K562 (cell line): Measurements from ENCODE around the gene SAMD11. TPM values are rescaled to one million over a fixed set of nuclear protein-coding genes. Genes with fewer than 3 reads are reported as not detected.

ENCODE experiments used
- ADNP ChIP-seq: fragments of 200-800 bp; sonication (Bioruptor generic); IDR thresholded peaks from 2 replicates; pipeline ENCODE4 v1.6.1; 2016; ENCODE audit warnings: missing genetic modification characterization, missing compliant biosample characterization
- BCL6 ChIP-seq: fragments of 250-450 bp; sonication (Bioruptor Pico); IDR thresholded peaks from 2 replicates; pipeline ENCODE4 v1.4.0; 2020
- BRF1 ChIP-seq: IDR thresholded peaks from 3 replicates; pipeline ENCODE4 v1.6.1; 2011; ENCODE audit warnings: borderline replicate concordance, mild to moderate bottlenecking; ENCODE audit not compliant: insufficient read length; ENCODE audit errors: extremely low read depth
- CC2D1A ChIP-seq: fragments of 450-650 bp; IDR thresholded peaks from 2 replicates; pipeline ENCODE4 v1.6.1; 2017; ENCODE audit warnings: mild to moderate bottlenecking
- EHMT2 ChIP-seq: fragments of 450-650 bp; IDR thresholded peaks from 2 replicates; pipeline ENCODE4 v1.6.1; 2018; ENCODE audit warnings: antibody characterized with exemption
- FOXM1 ChIP-seq, 2 experiments: fragments of 450-650 bp in 1 of 2; sonication (generic) in 1 of 2; formaldehyde crosslinking in 1 of 2; IDR thresholded peaks; 2 replicates each; pipeline versions ENCODE4 v1.6.1 to v1.9.0; 2017 to 2022; ENCODE audit warnings: low read depth in 2 of 2, mild to moderate bottlenecking in 2 of 2, missing genetic modification reagents in 1 of 2, moderate library complexity in 1 of 2
- FOXP1 ChIP-seq: sonication (generic); formaldehyde crosslinking; IDR thresholded peaks from 2 replicates; pipeline ENCODE4 v1.8.0; 2022; ENCODE audit warnings: mild to moderate bottlenecking, missing genetic modification reagents
- GTF2A2 ChIP-seq: IDR thresholded peaks from 2 replicates; pipeline ENCODE4 v1.6.1; 2016; ENCODE audit warnings: mild to moderate bottlenecking, missing genetic modification characterization, missing compliant biosample characterization
- HDAC1 ChIP-seq, 2 experiments: fragments of 450-650 bp; IDR thresholded peaks; 2 replicates each; pipeline ENCODE4 v1.6.1; 2016 to 2017; ENCODE audit warnings: inconsistent platforms in 1 of 2, mild to moderate bottlenecking in 1 of 2, moderate library complexity in 1 of 2
- KLF13 ChIP-seq: fragments of 450-650 bp; IDR thresholded peaks from 2 replicates; pipeline ENCODE4 v1.6.1; 2016; ENCODE audit warnings: missing genetic modification characterization, low read depth, mild to moderate bottlenecking, missing compliant biosample characterization, moderate library complexity, borderline replicate concordance
- KLF6 ChIP-seq: fragments of 250-450 bp; sonication (Bioruptor Pico); IDR thresholded peaks from 2 replicates; pipeline ENCODE4 v1.4.0; 2020; ENCODE audit warnings: mild to moderate bottlenecking, moderate library complexity, borderline replicate concordance
- MAZ ChIP-seq, 2 experiments: fragments of 450-650 bp in 1 of 2; sonication (generic) in 1 of 2; formaldehyde crosslinking; IDR thresholded peaks in 1 of 2; conservative IDR thresholded peaks in 1 of 2; 2 replicates each; pipeline versions ENCODE4 v1.4.0 to v1.5.0; 2020; ENCODE audit warnings: mild to moderate bottlenecking in 1 of 2, missing genetic modification reagents in 1 of 2
- MEF2D ChIP-seq: conservative IDR thresholded peaks from 2 replicates; pipeline ENCODE4 v1.6.1; 2016; ENCODE audit warnings: low read depth, missing genetic modification characterization, missing compliant biosample characterization
- MIER1 ChIP-seq: fragments of 450-650 bp; IDR thresholded peaks from 2 replicates; pipeline ENCODE4 v1.6.1; 2016; ENCODE audit warnings: antibody characterized with exemption, mild to moderate bottlenecking, low read depth
- NCOA2 ChIP-seq, 2 experiments: fragments of 450-650 bp; IDR thresholded peaks; 2 replicates each; pipeline ENCODE4 v1.6.1; 2018; ENCODE audit warnings: mild to moderate bottlenecking in 2 of 2, moderate library complexity in 1 of 2; ENCODE audit not compliant: partially characterized antibody in 2 of 2
- POLR3G ChIP-seq: IDR thresholded peaks from 2 replicates; pipeline ENCODE4 v1.6.1; 2011; ENCODE audit not compliant: insufficient read length, insufficient replicate concordance; ENCODE audit errors: extremely low read depth
- PTBP1 ChIP-seq: fragments of 200-400 bp; formaldehyde crosslinking; IDR thresholded peaks from 2 replicates; pipeline ENCODE4 v1.6.1; 2017; ENCODE audit warnings: low read depth, low read length
- TBL1XR1 ChIP-seq, 2 experiments: IDR thresholded peaks; 2 replicates each; pipeline ENCODE4 v1.6.1; 2012; ENCODE audit warnings: improper control_type of control experiment in 2 of 2, low read length in 2 of 2, mild to moderate bottlenecking in 1 of 2
- TOE1 ChIP-seq, 2 experiments: fragments of 450-650 bp in 1 of 2; sonication (generic) in 1 of 2; formaldehyde crosslinking in 1 of 2; IDR thresholded peaks; 2 replicates each; pipeline versions ENCODE4 v1.7.1 to v1.8.0; 2016 to 2022; ENCODE audit warnings: borderline replicate concordance in 2 of 2, mild to moderate bottlenecking in 2 of 2, antibody characterized with exemption in 1 of 2, inconsistent platforms in 1 of 2, low read depth in 1 of 2, missing genetic modification reagents in 1 of 2, moderate library complexity in 1 of 2
- ZBTB9 ChIP-seq: fragments of 450-650 bp; formaldehyde crosslinking; IDR thresholded peaks from 2 replicates; pipeline ENCODE4 v1.4.0; 2020; ENCODE audit warnings: mild to moderate bottlenecking, moderate library complexity
- ZNF668 ChIP-seq: fragments of 250-450 bp; sonication (Bioruptor Pico); IDR thresholded peaks from 2 replicates; pipeline ENCODE4 v1.8.0; 2022; ENCODE audit warnings: mild to moderate bottlenecking, inconsistent platforms
- polyA plus RNA-seq, 8 experiments: library from polyadenylated mRNA; depleted of rRNA in 4 of 8; stranded (reverse) in 5 of 8; unstranded in 3 of 8; fragments of >200 nt; fragmentation: Nextera tagmentation in 2 of 8; fragmentation: Illumina TruSeq in 1 of 8; extraction: Ambion mirVana in 2 of 8; extraction: Trizol in 1 of 8; gene quantifications; 2 replicates each; pipeline versions ENCODE4 v1.2.1 to v1.2.3, GENCODE V29; 2011 to 2014; ENCODE audit warnings: inconsistent platforms in 1 of 8, missing spikeins in 1 of 8
- total RNA-seq, 7 experiments: library from RNA; depleted of rRNA in 6 of 7; stranded (reverse); fragments of >200 nt in 6 of 7; fragmentation: Illumina TruSeq in 2 of 7; extraction: Trizol in 2 of 7; gene quantifications; 2 replicates each; pipeline versions ENCODE4 v1.2.1 to v1.2.3, GENCODE V29; 2011 to 2021; ENCODE audit warnings: low replicate concordance in 1 of 7
- TF ChIP-seq, protein P1 (sequence below): fragments of 150-350 bp; IDR thresholded peaks from 2 replicates; pipeline ENCODE4 v1.6.1; 2014; ENCODE audit warnings: low read depth, mild to moderate bottlenecking, low read length, borderline replicate concordance

Gene SAMD11
- total and polyA plus RNA-seq, 9 of the 15 experiments (the other 6 are each of a cell fraction or from before 2014, with no cell fraction given) = 0.07 to 0.82 (median 0.11) TPM; not detected in 2

- TF ChIP-seq ADNP (tag) = no peak
- TF ChIP-seq KLF13 (tag) = no peak
- TF ChIP-seq TOE1 (IDR thresholded peaks at IDR 0.05; ENCODE audit: borderline replicate concordance) = peak; percentile 67
- no peak for TF ChIP-seq TOE1 (CRISPR knock-in tag; IDR thresholded peaks at IDR 0.05; ENCODE audit: borderline replicate concordance, low read depth)
- TF ChIP-seq CC2D1A = no peak
- TF ChIP-seq FOXM1 (IDR thresholded peaks at IDR 0.05; ENCODE audit: low read depth) = no peak
- TF ChIP-seq FOXM1 (CRISPR knock-in tag; IDR thresholded peaks at IDR 0.05; ENCODE audit: low read depth) = 0 out of 2 replicates have a peak, but pooled peaks have one; percentile 16
- peak; percentile 42; the same call in 1 of the 2 replicates for TF ChIP-seq ZBTB9 (CRISPR knock-in tag)
- TF ChIP-seq BCL6 (CRISPR knock-in tag) = no peak
- TF ChIP-seq ZNF668 (CRISPR knock-in tag) = no peak
- peak; percentile 95 for TF ChIP-seq PTBP1
- TF ChIP-seq, protein P1, sequence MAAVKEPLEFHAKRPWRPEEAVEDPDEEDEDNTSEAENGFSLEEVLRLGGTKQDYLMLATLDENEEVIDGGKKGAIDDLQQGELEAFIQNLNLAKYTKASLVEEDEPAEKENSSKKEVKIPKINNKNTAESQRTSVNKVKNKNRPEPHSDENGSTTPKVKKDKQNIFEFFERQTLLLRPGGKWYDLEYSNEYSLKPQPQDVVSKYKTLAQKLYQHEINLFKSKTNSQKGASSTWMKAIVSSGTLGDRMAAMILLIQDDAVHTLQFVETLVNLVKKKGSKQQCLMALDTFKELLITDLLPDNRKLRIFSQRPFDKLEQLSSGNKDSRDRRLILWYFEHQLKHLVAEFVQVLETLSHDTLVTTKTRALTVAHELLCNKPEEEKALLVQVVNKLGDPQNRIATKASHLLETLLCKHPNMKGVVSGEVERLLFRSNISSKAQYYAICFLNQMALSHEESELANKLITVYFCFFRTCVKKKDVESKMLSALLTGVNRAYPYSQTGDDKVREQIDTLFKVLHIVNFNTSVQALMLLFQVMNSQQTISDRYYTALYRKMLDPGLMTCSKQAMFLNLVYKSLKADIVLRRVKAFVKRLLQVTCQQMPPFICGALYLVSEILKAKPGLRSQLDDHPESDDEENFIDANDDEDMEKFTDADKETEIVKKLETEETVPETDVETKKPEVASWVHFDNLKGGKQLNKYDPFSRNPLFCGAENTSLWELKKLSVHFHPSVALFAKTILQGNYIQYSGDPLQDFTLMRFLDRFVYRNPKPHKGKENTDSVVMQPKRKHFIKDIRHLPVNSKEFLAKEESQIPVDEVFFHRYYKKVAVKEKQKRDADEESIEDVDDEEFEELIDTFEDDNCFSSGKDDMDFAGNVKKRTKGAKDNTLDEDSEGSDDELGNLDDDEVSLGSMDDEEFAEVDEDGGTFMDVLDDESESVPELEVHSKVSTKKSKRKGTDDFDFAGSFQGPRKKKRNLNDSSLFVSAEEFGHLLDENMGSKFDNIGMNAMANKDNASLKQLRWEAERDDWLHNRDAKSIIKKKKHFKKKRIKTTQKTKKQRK = no peak
- peak; percentile 97 to 98 for TF ChIP-seq MAZ (CRISPR knock-in tag; conservative IDR thresholded peaks at IDR 0.05 in 1 of 2, IDR thresholded peaks at IDR 0.05 in 1 of 2)
- no peak for TF ChIP-seq EHMT2
- no peak for TF ChIP-seq POLR3G
- no peak for TF ChIP-seq MIER1
- TF ChIP-seq NCOA2 (IDR thresholded peaks at IDR 0.05; ENCODE audit: partially characterized antibody in 2 of 2) = no peak
- no peak for TF ChIP-seq BRF1
- no peak for TF ChIP-seq FOXP1 (CRISPR knock-in tag)
- no peak for TF ChIP-seq KLF6 (CRISPR knock-in tag)
- no peak for TF ChIP-seq GTF2A2 (tag)
- no peak for TF ChIP-seq MEF2D (tag)
- TF ChIP-seq TBL1XR1 (IDR thresholded peaks at IDR 0.05; ENCODE audit: low read length in 2 of 2) = no peak
- no peak for TF ChIP-seq HDAC1 (IDR thresholded peaks at IDR 0.05)
These were observed 36.8 kb downstream of the SAMD11 start, which contains the start of gene KLHL17 (continued) for GRCh38 chr1:960363-961131.
